ENCODE results near the gene MEOX1. TPM values are rescaled to one million over a fixed set of nuclear protein-coding genes. Genes with fewer than 3 reads are reported as not detected.

The MEOX1 gene
- total RNA-seq, 1 experiment from 2014 or later = 0.21 TPM

- no peaks in the 10 kb centered on the region for H3K27me3 ChIP-seq (ENCODE audit: control insufficient read depth, insufficient read depth, low read length)
- H3K9me3 ChIP-seq (ENCODE audit: control insufficient read depth, insufficient read depth, low read depth, low read length) = no peaks in the 10 kb centered on the region
- CTCF ChIA-PET = no interaction called here
- DNase-seq (ENCODE audit: low read depth, low spot score) (no peak), ATAC-seq (no peak)
- no peak for TF ChIP-seq TCF7L2 (IDR thresholded peaks at IDR 0.05; ENCODE audit: low read depth, low read length)
- TF ChIP-seq, protein P1, sequence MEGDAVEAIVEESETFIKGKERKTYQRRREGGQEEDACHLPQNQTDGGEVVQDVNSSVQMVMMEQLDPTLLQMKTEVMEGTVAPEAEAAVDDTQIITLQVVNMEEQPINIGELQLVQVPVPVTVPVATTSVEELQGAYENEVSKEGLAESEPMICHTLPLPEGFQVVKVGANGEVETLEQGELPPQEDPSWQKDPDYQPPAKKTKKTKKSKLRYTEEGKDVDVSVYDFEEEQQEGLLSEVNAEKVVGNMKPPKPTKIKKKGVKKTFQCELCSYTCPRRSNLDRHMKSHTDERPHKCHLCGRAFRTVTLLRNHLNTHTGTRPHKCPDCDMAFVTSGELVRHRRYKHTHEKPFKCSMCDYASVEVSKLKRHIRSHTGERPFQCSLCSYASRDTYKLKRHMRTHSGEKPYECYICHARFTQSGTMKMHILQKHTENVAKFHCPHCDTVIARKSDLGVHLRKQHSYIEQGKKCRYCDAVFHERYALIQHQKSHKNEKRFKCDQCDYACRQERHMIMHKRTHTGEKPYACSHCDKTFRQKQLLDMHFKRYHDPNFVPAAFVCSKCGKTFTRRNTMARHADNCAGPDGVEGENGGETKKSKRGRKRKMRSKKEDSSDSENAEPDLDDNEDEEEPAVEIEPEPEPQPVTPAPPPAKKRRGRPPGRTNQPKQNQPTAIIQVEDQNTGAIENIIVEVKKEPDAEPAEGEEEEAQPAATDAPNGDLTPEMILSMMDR (IDR thresholded peaks at IDR 0.05) = no peak
- TF ChIP-seq SIN3A (IDR thresholded peaks at IDR 0.05; ENCODE audit: borderline replicate concordance, insufficient read depth, low read depth, low read length) = no peak
- TF ChIP-seq POLR2AphosphoS5 (IDR thresholded peaks at IDR 0.05; ENCODE audit: low read depth, low read length) = no peak
- no peak for TF ChIP-seq REST (IDR thresholded peaks at IDR 0.05; ENCODE audit: insufficient read depth in 1 of 2, low read depth in 2 of 2, low read length in 1 of 2)
- no peak overlapping the region for H3K27ac ChIP-seq (ENCODE audit: low read length)
- H3K4me1 ChIP-seq (ENCODE audit: control insufficient read depth, insufficient read depth, low read length) = no peaks in the 10 kb centered on the region
- intact Hi-C loops (cut with micrococcal nuclease; ENCODE audit: unreplicated experiment) = no loop called here
- no peak overlapping the region for H3K4me3 ChIP-seq (ENCODE audit: low read depth in 2 of 2, low read length in 2 of 2)
- BruUV-seq (replicated peaks) = no TSS peak
- in situ Hi-C loops (cut with HindIII; ENCODE audit: low pct_unique_long_range_greater_than_20kb, low sequenced_read_pairs) = no loop called here
- POLR2A ChIA-PET = interaction anchor here (0.6 to 0.7 kb wide), 2 partner anchors 11 to 232 kb away, joined by 5 to 6 read pairs; no protein-coding TSS in a partner anchor
- no peaks in the 10 kb centered on the region for H3K36me3 ChIP-seq (ENCODE audit: control insufficient read depth, insufficient read depth, low read length)
These were observed 60.3 kb downstream of the MEOX1 start for GRCh38 chr17:43601280-43602039.

DNA sequence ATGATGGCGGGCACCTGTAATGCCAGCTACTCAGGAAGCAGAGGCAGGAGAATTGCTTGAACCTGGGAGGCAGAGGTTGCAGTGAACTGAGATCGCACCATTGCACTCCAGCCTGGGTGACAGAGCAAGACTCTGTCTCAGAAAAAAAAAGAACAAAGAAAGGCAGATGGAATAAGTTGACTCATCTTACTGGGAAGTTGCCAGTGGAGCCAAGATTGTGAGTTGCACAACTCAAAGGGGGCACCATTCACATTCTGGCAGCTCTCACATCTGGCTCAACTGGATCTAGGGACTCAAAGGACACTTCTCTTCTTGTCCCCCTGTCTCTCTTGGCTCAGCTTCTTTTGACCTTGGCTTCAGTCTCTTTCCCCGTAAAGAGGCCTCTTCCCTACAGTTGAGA lies 61.9 kb downstream of the MEOX1 start:
- CTCF ChIA-PET = no interaction called here

More for the DNA sequence above, 61.9 kb downstream of the MEOX1 start:
- POLR2A ChIA-PET = no interaction called here
- no peaks in the 10 kb centered on the region for H3K9me3 ChIP-seq (ENCODE audit: control insufficient read depth, insufficient read depth, low read depth, low read length)
- no peak overlapping the region for H3K4me3 ChIP-seq (ENCODE audit: low read depth in 2 of 2, low read length in 2 of 2)
- intact Hi-C loops (cut with micrococcal nuclease; ENCODE audit: unreplicated experiment) = no loop called here
- ATAC-seq (no peak), DNase-seq (ENCODE audit: low read depth, low spot score) (no peak)
- no peaks in the 10 kb centered on the region for H3K27me3 ChIP-seq (ENCODE audit: control insufficient read depth, insufficient read depth, low read length)
- in situ Hi-C loops (cut with HindIII; ENCODE audit: low pct_unique_long_range_greater_than_20kb, low sequenced_read_pairs) = no loop called here
- no peak overlapping the region for H3K27ac ChIP-seq (ENCODE audit: low read length)
- TF ChIP-seq TCF7L2 (IDR thresholded peaks at IDR 0.05; ENCODE audit: low read depth, low read length) (no peak), POLR2AphosphoS5 (IDR thresholded peaks at IDR 0.05; ENCODE audit: low read depth, low read length) (no peak), SIN3A (IDR thresholded peaks at IDR 0.05; ENCODE audit: borderline replicate concordance, insufficient read depth, low read depth, low read length) (no peak), REST (IDR thresholded peaks at IDR 0.05; ENCODE audit: insufficient read depth in 1 of 2, low read depth in 2 of 2, low read length in 1 of 2) (no peak)
- TF ChIP-seq, protein P1 (IDR thresholded peaks at IDR 0.05) = no peak
- no peaks in the 10 kb centered on the region for H3K36me3 ChIP-seq (ENCODE audit: control insufficient read depth, insufficient read depth, low read length)
- no TSS peak for BruUV-seq (replicated peaks)
- no peaks in the 10 kb centered on the region for H3K4me1 ChIP-seq (ENCODE audit: control insufficient read depth, insufficient read depth, low read length)

Data from Panc1 (cell line).